ENCODE data around the gene GLTP. TPM values are rescaled to one million over a fixed set of nuclear protein-coding genes. Genes with fewer than 3 reads are reported as not detected.

Gene GLTP
- total and polyA plus RNA-seq, 2 of the 4 experiments (the other 2 are of a cell fraction), result 34.4 to 58.4 TPM

GRCh38 chr12:109835827-109836226 is 44.5 kb downstream of the GLTP start:
- no peak overlapping the region for H2AFZ ChIP-seq (replicated peaks; ENCODE audit: low read length, poor library complexity)
- TF ChIP-seq FOS (IDR thresholded peaks at IDR 0.05; ENCODE audit: low read depth, low read length), result no peak
- dilution Hi-C loops (cut with HindIII; ENCODE audit: low sequenced_read_pairs, unreplicated experiment), result no loop called here
- peaks cover 2% of the 10 kb centered on the region; the same call in 1 of the 2 replicates for H3K4me1 ChIP-seq (ENCODE audit: control insufficient read depth, insufficient read depth, low read length)
- H3K27me3 ChIP-seq (ENCODE audit: control insufficient read depth, insufficient read depth, low read length), result no peaks in the 10 kb centered on the region; the same call in 1 of the 2 replicates
- H3K27ac ChIP-seq (ENCODE audit: insufficient read depth, low read length), result no peak overlapping the region
- DNase-seq (no peak), ATAC-seq (ENCODE audit: low read depth) (no peak)
- H2BK15ac ChIP-seq (ENCODE audit: low read depth, low read length), result no peak overlapping the region
- in situ Hi-C loops (cut with MboI; ENCODE audit: low sequenced_read_pairs), result no loop called here
- intact Hi-C loops (cut with micrococcal nuclease), result no loop called here
- H4K8ac ChIP-seq (ENCODE audit: low read depth in 2 of 2, low read length in 2 of 2), result no peak overlapping the region
- H3K4ac ChIP-seq (ENCODE audit: low read depth, low read length), result no peak overlapping the region
- H2BK20ac ChIP-seq (ENCODE audit: low read depth, low read length), result no peak overlapping the region
- H3K18ac ChIP-seq (ENCODE audit: low read depth, low read length), result no peak overlapping the region
- no peaks in the 10 kb centered on the region for H4K20me1 ChIP-seq (ENCODE audit: insufficient read depth, low read length)
- H3K4me3 ChIP-seq (ENCODE audit: insufficient read depth, low read depth, low read length), result no peak overlapping the region
- ChIA-PET CTCF (interaction anchor here (1.0 to 2.9 kb wide), 2 partner anchors 10 to 24 kb away, joined by 4 to 8 read pairs; no protein-coding TSS in a partner anchor), POLR2A (ENCODE audit: unreplicated experiment) (no interaction called here)
- no peak overlapping the region for H2BK5ac ChIP-seq (ENCODE audit: low read depth, low read length, poor library complexity, severe bottlenecking)
- H3K36me3 ChIP-seq (ENCODE audit: control insufficient read depth, insufficient read depth, low read length), result no peaks in the 10 kb centered on the region
- no peak overlapping the region for H2BK120ac ChIP-seq (ENCODE audit: low read depth, low read length)
- no peaks in the 10 kb centered on the region for H3K9me1 ChIP-seq (ENCODE audit: insufficient read depth, low read length)
- H3K9me3 ChIP-seq (ENCODE audit: control insufficient read depth, insufficient read depth, low read length), result no peaks in the 10 kb centered on the region
- H3K79me1 ChIP-seq (ENCODE audit: low read depth in 1 of 2, low read length in 2 of 2), result 0 out of 4 replicates have a peak, but pooled peaks cover 0 to 3% of the 10 kb centered on the region in 2 experiments
- no peak overlapping the region for H2AK5ac ChIP-seq (ENCODE audit: low read depth, low read length)
- no peak overlapping the region for H4K5ac ChIP-seq (ENCODE audit: low read depth, low read length)
- H4K91ac ChIP-seq (ENCODE audit: insufficient read depth, low read depth, low read length), result no peak overlapping the region
- no peak overlapping the region for H2AK9ac ChIP-seq (replicated peaks; ENCODE audit: low read depth, low read length, poor library complexity)
- BruUV-seq (replicated peaks), result no TSS peak
- H3K4me2 ChIP-seq (ENCODE audit: low read depth, low read length), result no peak overlapping the region
- no peak overlapping the region for H3K14ac ChIP-seq (replicated peaks; ENCODE audit: low read depth, low read length)
- no peak overlapping the region for H3K9ac ChIP-seq (ENCODE audit: low read depth, low read length)
- H3K23ac ChIP-seq (ENCODE audit: low read depth, low read length), result no peak overlapping the region
- no peak overlapping the region for H3K56ac ChIP-seq (ENCODE audit: extremely low read depth, insufficient read depth, low read length)
- 86% methylated on average over 1 of the region's 4 CpGs; no CpG with 5 or more reads in 1 of the 2 experiments for WGBS, 2 experiments (ENCODE audit: extremely low coverage in 2 of 2, insufficient read length in 1 of 2)
